Loucy (cell line): ENCODE results near the gene TSFM.

Experiments
- H2AFZ ChIP-seq: fragments of 200-600 bp; sonication (generic); 2 replicates; pipeline ENCODE4 v1.6.0; 2016; ENCODE audit warnings: antibody characterized with exemption, mild to moderate bottlenecking, low read length, moderate library complexity
- H3F3A ChIP-seq: fragments of 200-600 bp; 2 replicates; pipeline ENCODE4 v1.6.0; 2016; ENCODE audit warnings: antibody characterized with exemption, low read depth, mild to moderate bottlenecking
- H3K27me3 ChIP-seq: fragments of 200-600 bp; sonication (generic); 2 replicates; pipeline ENCODE4 v1.6.1; 2014; ENCODE audit warnings: low read length, mild to moderate bottlenecking; ENCODE audit not compliant: insufficient read depth, poor library complexity, severe bottlenecking
- H3K36me3 ChIP-seq: fragments of 200-600 bp; sonication (generic); 2 replicates; pipeline ENCODE4 v1.6.1; 2016; ENCODE audit warnings: low read length; ENCODE audit not compliant: insufficient read depth
- H3K4me1 ChIP-seq: fragments of 200-600 bp; sonication (generic); 2 replicates; pipeline ENCODE4 v1.5.1; 2014; ENCODE audit warnings: low read length, mild to moderate bottlenecking; ENCODE audit not compliant: insufficient read depth, poor library complexity, severe bottlenecking
- H3K4me2 ChIP-seq: fragments of 200-600 bp; sonication (generic); 2 replicates; pipeline ENCODE4 v1.6.0; 2014; ENCODE audit warnings: antibody characterized with exemption, low read length, low read depth, mild to moderate bottlenecking; ENCODE audit not compliant: poor library complexity, severe bottlenecking
- H3K4me3 ChIP-seq: fragments of 200-600 bp; sonication (generic); 2 replicates; pipeline ENCODE4 v1.5.1; 2014; ENCODE audit warnings: low read length, mild to moderate bottlenecking, mixed read lengths; ENCODE audit not compliant: poor library complexity, severe bottlenecking
- H3K79me2 ChIP-seq: fragments of 200-600 bp; sonication (generic); 2 replicates; pipeline ENCODE4 v1.6.1; 2014; ENCODE audit warnings: low read length; ENCODE audit not compliant: insufficient read depth
- H3K9ac ChIP-seq: fragments of 200-600 bp; sonication (generic); 2 replicates; pipeline ENCODE4 v1.6.0; 2014; ENCODE audit warnings: mild to moderate bottlenecking, low read depth, low read length, moderate library complexity; ENCODE audit not compliant: poor library complexity, severe bottlenecking
- H3K9me2 ChIP-seq: fragments of 200-600 bp; sonication (generic); replicated peaks from 2 replicates; pipeline ENCODE4 v1.6.1; 2016; ENCODE audit warnings: low read depth, low read length, mixed read lengths
- H3K9me3 ChIP-seq: fragments of 200-600 bp; sonication (generic); 2 replicates; pipeline ENCODE4 v1.6.1; 2014; ENCODE audit warnings: mild to moderate bottlenecking, antibody characterized with exemption, low read length, low read depth; ENCODE audit not compliant: insufficient read depth
- H4K20me1 ChIP-seq: fragments of 200-600 bp; sonication (generic); 2 replicates; pipeline ENCODE4 v1.6.0; 2014; ENCODE audit warnings: antibody characterized with exemption, low read length, mild to moderate bottlenecking; ENCODE audit not compliant: insufficient read depth, poor library complexity, severe bottlenecking
- EZH2phosphoT487 ChIP-seq: fragments of 200-600 bp; IDR thresholded peaks from 2 replicates; pipeline ENCODE4 v1.6.1; 2018; ENCODE audit warnings: antibody characterized with exemption, mild to moderate bottlenecking, moderate library complexity, borderline replicate concordance
- TF ChIP-seq, protein P1 (sequence below): fragments of 200-600 bp; sonication (generic); conservative IDR thresholded peaks from 2 replicates; pipeline ENCODE4 v1.5.1; 2014; ENCODE audit warnings: mild to moderate bottlenecking, antibody characterized with exemption, low read length

TSFM gene

DNA sequence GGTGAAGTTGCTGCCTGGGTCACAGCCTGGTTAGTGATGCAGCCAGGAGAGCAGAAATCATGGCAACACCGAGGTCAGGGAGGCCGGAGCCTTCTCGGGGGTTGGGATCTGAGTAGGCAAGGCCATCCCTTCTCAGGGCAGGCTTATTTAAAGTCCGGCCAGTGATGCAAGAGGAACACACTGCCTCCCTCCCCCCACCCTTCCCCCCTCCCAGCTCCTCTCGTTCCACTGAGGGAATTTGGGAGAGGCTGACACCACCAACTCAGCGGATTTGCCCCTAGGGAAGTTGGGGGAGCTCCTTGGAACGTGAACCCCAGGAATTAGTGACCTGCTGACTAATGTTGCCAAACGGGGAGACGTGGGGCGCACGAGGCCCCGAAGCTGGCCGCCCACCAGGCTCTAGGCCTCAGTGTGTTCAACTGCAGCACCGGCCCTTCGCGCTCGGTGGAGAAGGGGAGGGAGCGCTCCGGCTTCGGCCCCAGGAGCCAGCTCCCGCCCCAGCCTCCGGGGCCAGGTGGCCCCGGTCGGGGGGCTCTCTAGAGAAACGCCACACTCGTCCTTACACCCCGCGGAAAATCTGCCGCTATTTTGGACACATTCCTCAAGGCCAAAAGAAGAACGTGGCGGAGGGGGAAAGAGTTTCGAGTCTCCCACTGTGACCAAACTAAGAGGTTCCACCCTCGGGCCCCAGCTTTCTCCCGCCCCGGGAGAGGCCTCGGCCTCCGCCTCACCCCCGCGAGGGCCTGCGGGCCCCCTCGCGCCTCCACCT is 62.3 kb downstream of the TSFM start:
- Histone ChIP-seq H3K9me2 (no peaks in the 10 kb centered on the region), H2AFZ (no peak overlapping the region), H3K79me2 (peaks cover 66% of the 10 kb centered on the region), H3K9ac (peak overlapping the region; percentile 93), H3K27me3 (no peaks in the 10 kb centered on the region), H3K4me2 (peak overlapping the region; percentile 83), H4K20me1 (peaks cover 54% of the 10 kb centered on the region), H3K36me3 (no peaks in the 10 kb centered on the region), H3K4me3 (peak overlapping the region; percentile 97), H3F3A (no peaks in the 10 kb centered on the region), H3K4me1 (peaks cover 60% of the 10 kb centered on the region), H3K9me3 (no peaks in the 10 kb centered on the region)
- TF ChIP-seq EZH2phosphoT487: no peak
- TF ChIP-seq, protein P1, sequence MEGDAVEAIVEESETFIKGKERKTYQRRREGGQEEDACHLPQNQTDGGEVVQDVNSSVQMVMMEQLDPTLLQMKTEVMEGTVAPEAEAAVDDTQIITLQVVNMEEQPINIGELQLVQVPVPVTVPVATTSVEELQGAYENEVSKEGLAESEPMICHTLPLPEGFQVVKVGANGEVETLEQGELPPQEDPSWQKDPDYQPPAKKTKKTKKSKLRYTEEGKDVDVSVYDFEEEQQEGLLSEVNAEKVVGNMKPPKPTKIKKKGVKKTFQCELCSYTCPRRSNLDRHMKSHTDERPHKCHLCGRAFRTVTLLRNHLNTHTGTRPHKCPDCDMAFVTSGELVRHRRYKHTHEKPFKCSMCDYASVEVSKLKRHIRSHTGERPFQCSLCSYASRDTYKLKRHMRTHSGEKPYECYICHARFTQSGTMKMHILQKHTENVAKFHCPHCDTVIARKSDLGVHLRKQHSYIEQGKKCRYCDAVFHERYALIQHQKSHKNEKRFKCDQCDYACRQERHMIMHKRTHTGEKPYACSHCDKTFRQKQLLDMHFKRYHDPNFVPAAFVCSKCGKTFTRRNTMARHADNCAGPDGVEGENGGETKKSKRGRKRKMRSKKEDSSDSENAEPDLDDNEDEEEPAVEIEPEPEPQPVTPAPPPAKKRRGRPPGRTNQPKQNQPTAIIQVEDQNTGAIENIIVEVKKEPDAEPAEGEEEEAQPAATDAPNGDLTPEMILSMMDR: no peak

- Histone ChIP-seq H2AFZ (peak overlapping the region; percentile 89; the same call in 1 of the 2 replicates), H3K36me3 (no peaks in the 10 kb centered on the region), H3K4me1 (peaks cover 52% of the 10 kb centered on the region), H3K4me3 (peak overlapping the region; percentile 97), H4K20me1 (peaks cover 46% of the 10 kb centered on the region), H3K27me3 (no peaks in the 10 kb centered on the region), H3K79me2 (peaks cover 58% of the 10 kb centered on the region), H3F3A (no peaks in the 10 kb centered on the region), H3K9ac (peak overlapping the region; percentile 93), H3K9me2 (no peaks in the 10 kb centered on the region), H3K4me2 (peak overlapping the region; percentile 83), H3K9me3 (no peaks in the 10 kb centered on the region)
- TF ChIP-seq, protein P1: no peak
- no peak for TF ChIP-seq EZH2phosphoT487
Observed at GRCh38 chr12:57845478-57846284, 63.1 kb downstream of the TSFM start.

GRCh38 chr12:57846285-57846576 is 63.6 kb downstream of the TSFM start:
- Histone ChIP-seq H3K4me2 (peak overlapping the region; percentile 83), H3F3A (no peaks in the 10 kb centered on the region), H3K36me3 (no peaks in the 10 kb centered on the region), H2AFZ (peak overlapping the region; percentile 89; the same call in 1 of the 2 replicates), H3K27me3 (no peaks in the 10 kb centered on the region), H3K4me1 (peaks cover 49% of the 10 kb centered on the region), H4K20me1 (peaks cover 40% of the 10 kb centered on the region), H3K9me3 (no peaks in the 10 kb centered on the region), H3K4me3 (peak overlapping the region; percentile 97), H3K79me2 (peaks cover 52% of the 10 kb centered on the region), H3K9ac (peak overlapping the region; percentile 93), H3K9me2 (no peaks in the 10 kb centered on the region)
- TF ChIP-seq, protein P1: no peak
- TF ChIP-seq EZH2phosphoT487: no peak
